Left cardiac atrium (tissue), 4 donors: ENCODE results near the gene PEPD. TPM values are rescaled to one million over a fixed set of nuclear protein-coding genes. Genes with fewer than 3 reads are reported as not detected.

Experiments used
- ATAC-seq, 2 donors: fragments of 200-7000 bp; cut with Tn5 transposase; one replicate each; pipeline ENCODE4 v1.9.1; 2020; ENCODE audit warnings: mild to moderate bottlenecking in 2 of 2, moderate library complexity in 2 of 2
- DNase-seq: peaks from one replicate; pipeline ENCODE4 v3.0.0-alpha.2; 2020
- intact Hi-C, 2 donors: fragments of 100-400 bp; cut with DNase I; formaldehyde crosslinking; loops; one replicate each; pipeline versions ENCODE4 v1.14.1 to v1.15.1; 2022 to 2023
- total RNA-seq, 2 donors: library from RNA; stranded (reverse); fragmentation: NEBNext Ultra II Directional; extraction: Animal tissue kit (Norgen Biotek cat#: 25700); gene quantifications; one replicate each; pipeline ENCODE4 v1.2.1, GENCODE V29; 2021
- donor health status: DM: no; HTN: yes; CAD: no.
- donor health status: DM: no; HTN: yes; CAD: no; lungs with severe emphysema.
- donor health status: DM: yes; HTN: yes; CAD: no.
- donor health status: Dilated cardiomyopathy.

Gene PEPD
- total RNA-seq, 2 donors from 2014 or later: 40.3 to 51.7 TPM

DNA sequence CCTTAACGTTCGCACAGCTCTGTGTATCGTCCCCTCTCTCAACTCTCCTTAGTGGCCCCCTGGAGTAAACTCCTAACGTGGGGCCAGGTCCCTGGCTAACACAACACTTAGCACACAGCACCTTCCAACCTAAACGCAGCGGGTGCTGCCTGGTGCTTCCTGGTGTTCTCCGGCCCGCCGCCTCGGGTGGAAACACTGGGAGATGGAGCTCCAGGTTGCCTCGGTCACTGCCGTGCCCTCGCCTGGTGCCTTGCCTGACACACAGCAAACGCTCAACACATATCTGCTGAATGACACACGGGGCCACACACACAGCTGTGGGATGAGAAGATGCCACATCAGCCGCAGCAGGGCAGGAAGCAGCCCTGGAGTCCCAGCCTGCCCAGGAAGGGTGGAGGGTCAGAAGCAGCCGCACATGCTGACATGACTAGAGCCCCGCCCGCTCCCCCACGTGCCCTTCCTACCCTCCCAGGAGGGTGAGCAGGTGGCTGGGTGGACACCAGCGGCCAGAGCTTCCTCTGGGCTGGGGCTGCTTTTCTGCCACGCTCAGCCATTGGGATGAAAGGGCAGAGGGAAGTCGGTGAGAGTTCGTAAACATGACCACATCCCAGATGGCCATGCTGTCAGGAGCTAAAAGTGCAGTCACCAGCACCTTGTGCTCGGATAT lies 6.6 kb downstream of the PEPD start:
- ATAC-seq (peak; percentile 20 to 59), DNase-seq (no peak)
- intact Hi-C loops: no loop called here

DNA sequence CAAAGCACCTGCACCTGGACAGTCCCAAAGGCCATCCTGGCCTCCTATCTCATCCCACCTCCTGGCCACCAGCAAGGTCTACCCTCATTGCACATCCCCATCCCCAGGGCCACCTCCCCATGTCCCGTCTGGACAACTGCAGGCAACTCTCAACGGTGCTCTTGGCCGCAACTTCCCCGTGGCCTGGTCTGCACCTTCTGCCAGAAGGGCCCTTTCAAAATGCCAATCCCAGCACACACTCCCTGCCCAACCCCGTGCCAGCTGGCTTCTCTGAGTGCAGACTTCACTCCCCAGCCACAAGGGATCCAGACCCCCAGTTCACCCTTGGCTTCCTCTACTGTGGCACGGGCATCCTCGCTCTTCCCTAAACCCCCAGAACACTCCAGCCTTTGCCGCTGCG lies 8.2 kb downstream of the PEPD start:
- intact Hi-C loops: no loop called here
- DNase-seq (no peak), ATAC-seq (no peak)

DNA sequence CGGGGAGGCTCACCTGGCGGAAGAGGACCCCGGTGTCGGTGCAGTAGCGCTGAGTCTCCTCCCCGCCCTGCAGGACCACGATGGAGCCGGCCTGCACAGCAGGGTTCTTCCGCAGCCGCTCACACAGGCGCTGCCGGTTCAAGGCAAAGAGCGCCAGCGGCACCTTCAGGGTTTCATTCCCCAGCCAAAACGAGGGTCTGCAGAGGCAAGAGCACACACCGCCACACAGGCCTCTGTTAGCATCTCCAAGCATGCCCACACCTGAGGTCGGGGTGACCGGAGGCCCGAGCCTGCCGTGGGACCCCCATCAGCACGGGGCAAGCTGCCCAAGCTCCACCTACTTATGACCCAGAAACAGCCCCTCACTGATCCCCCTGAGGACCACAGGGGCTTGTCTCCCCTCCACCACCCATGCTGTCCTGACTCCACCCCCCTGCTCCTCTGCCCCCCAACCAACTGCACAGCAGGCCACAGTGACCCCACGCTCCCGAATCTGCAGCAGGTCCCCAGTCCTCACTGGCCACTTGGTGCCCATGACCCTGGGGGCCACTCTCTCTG lies 8.9 kb downstream of the PEPD start:
- DNase-seq (no peak), ATAC-seq (no peak)
- intact Hi-C loops: no loop called here

DNA sequence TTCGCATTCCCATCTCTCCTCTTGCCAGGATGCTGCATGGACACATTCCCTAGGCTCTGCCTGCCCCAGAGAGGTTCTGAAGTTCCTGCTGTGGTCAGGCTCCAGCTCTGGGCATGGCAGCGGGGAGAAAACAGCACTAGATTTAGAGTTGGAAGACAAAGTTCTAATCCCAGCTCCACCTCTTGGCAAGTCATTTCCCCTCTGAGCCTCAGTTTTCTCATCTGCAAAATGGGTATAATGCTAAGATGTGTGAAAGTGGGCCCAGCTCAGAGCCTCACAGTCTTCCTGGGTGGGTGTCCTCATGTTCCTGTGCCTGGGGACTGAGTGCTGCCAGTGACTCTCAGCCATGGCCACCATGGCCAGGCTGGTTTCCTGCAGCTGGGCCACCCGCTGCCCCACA lies 9.6 kb downstream of the PEPD start:
- intact Hi-C loops: no loop called here
- DNase-seq (no peak), ATAC-seq (no peak)

DNA sequence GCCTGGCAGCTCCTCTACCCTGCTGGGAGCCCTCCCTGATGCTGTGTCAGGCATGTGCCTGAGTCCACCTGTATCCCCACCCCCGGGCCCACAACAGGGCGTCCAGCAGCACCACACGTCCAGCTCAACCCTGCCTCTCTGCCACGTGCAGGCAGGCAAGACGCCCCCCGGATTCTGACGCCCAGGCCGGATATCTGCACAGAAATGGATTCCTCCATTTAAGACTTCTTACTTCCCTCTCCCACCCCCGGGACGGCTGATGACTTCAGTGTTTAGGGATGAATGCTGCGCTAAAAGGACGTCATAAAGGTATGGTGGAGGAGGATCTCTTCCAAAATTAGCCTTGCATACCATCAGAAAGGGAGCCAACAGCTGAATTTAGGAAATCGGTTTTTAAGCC lies 10.2 kb downstream of the PEPD start:
- intact Hi-C loops: no loop called here
- DNase-seq (no peak), ATAC-seq (no peak)

DNA sequence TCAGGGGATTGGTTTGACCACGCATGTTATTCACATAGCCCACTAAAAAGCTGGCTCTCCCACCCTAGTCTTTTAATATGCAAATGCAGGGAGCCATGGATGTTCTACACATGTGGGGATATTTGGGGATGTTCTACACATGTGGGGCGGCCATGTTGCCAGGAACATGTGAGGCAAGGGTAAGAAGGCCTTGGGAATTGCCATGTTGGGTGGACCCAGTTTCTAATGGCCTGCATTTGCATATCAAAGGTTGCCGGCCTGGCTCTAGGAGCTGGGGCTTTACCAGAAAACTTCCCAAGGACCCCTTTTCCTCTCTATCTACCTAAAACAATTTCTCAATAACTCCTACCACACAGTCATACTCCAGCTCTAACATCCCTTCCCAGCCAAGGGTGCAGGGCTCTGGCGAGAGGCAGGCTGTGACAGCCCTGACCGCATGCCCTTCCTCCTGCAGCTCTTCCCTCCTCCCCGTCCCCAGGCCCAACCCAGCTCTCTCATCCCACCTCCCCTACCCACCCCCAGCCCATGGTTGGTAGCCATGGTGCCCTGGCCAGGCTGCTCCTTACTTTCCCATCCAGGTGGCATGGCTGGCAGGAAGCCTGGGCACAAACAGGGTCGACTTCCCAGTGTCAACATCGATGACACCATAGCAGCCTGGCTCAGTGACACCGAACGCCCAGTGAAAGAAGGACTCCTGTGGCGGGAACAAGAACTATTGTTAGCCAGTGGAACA lies 11.0 kb downstream of the PEPD start:
- intact Hi-C loops: no loop called here
- ATAC-seq (no peak), DNase-seq (no peak)

DNA sequence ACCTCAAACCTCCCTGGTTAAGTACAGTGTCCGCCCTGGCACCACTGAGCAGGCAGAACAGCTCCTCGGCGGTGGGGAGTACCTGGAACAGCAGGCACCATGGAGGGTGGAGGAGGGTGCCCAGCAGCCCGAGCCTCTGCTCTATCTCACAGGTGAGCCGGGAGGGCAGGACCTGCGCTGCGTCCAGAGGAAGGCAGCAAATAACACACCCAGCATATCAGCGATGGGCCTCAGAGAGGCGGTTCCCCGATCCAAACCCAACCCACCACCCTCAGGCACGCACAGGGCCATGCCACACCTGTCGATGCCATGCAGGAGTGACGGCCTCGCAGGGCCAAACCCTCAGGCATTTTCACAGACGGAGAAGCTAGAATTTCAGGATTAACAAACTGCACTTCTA lies 11.8 kb downstream of the PEPD start:
- intact Hi-C loops: no loop called here
- no peak for ATAC-seq
- no peak for DNase-seq

DNA sequence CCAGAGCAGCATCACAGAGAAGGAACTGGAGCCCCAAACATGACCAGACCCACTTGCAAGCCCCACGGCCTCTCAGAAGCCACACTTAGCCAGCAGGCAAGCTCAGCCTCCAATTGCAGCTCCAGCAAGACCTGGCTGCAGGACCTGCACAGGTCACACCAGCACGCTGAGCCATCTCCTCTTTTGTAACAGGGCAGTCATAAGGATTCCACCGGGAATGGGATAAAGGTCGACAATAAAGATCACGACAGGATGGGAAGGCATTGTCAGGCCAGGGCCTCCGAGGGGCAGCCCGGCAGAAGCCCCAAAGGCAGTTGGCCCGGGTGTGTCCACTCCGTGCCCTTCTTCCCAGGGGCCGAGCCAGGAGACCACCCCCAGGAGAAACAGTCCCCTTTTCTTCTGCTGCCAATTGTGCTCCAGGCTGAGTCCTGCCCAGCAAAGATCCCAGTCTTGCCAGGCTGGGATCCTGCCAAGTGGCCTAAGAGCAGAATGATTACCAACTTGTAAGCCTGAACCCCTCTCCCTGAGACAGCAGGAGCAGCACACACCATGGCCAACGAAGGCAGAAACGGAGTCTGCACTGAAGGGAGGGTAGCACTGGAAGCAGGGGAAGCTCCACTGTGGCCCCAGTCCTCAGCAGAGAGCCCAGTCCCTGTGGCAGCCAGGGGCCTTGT lies 12.5 kb downstream of the PEPD start:
- DNase-seq (no peak), ATAC-seq (no peak)
- intact Hi-C loops: no loop called here

DNA sequence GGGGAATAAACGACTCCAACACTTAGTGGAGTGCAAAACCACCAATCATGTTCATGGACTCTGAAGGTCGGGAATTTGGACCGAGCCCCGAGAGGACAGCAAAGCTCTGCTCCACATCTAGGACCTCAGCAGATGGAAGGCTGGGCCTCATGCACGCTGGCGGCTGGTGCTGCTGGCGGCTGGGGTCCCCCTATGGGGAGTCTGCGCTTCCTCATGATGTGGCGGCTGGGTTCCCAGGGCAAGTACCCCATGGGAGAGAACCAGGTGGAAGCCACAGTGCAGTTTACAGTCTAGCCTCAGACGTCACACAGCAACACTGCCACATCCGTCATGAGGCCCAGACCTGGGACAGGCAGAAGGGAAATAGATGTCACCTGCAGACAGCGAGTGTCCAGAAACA lies 13.2 kb downstream of the PEPD start:
- ATAC-seq (no peak), DNase-seq (no peak)
- intact Hi-C loops: no loop called here

DNA sequence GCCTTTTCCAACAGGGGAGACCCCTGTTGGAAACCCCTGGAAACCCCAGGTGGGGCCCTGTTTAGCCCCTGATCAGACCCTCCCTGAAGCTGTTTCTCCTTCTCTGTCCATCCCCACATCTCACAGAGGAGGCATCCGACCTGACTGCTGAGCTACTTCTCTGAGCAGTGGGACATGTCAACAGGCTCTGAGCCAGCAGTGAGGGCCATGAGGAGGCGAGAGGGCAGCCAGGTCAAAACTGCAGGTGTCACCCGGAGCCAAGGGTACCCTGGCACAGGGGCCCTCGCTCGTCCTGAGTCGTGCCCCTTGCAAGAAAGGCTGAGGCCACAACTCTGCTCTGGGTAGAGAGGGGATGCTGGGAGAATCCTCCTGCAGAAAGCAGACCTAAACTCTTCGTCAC lies 13.6 kb downstream of the PEPD start:
- no peak for DNase-seq
- intact Hi-C loops: no loop called here
- ATAC-seq: no peak

DNA sequence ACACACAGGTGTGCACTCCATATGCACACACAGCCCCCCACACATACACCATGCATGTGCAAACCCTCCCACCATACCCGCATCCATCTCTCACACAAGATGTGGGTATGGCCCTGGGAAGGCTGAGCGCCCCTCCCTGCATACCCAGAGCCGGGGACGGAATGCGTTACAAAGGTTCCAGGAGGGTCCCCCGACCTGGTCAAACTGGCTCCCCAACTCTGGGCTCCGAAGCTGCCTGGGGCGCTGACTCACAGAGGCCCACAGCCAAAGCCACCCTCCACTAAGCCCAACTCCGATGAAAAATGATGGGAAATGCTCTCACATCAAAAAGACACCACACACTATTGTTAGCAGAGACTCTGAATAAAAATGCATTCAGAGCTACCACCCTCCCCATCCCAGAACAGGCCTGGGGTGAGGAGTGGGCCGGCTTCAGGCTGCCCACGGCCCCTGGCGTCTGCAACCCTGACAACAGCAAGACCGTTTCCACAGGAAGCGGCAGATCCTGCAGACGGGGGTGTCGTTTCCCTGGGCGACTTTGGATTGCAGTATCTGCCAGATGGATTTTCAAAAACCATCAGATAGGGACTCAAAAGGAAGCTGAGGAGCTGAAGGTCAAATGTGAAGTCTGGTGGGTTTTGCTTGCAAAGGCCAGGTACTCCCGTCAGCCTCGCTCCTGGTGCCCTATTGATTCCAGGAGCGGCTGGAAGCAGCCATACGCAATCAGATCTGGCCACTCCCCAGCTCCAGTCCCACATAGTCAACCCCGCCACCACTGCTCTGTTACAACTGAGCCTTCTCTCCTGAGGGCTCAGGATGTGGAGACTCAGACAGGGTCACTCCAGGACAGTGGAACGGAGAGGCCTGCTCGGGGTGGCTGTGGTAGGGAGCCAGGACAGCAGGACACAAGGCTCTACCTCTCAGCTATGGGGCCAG lies 14.3 kb downstream of the PEPD start:
- ATAC-seq (peak; percentile 23 to 64), DNase-seq (no peak)
- intact Hi-C loops: no loop called here

DNA sequence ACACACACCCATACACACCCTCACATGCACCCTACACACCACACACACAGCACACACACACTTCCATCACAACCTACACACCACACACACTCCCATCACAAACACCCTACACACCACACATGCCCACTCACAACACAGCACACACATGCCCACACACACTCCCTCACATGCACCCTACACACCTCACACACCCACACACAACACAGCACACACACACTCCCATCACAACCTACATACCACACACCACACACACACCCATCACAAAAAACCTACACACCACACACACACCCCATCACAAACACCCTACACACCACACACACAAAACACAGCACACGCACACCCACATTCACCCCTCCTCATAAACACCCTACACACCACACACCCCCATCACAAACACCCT lies 15.1 kb downstream of the PEPD start:
- intact Hi-C loops: no loop called here
- ATAC-seq: no peak
- DNase-seq: no peak

DNA sequence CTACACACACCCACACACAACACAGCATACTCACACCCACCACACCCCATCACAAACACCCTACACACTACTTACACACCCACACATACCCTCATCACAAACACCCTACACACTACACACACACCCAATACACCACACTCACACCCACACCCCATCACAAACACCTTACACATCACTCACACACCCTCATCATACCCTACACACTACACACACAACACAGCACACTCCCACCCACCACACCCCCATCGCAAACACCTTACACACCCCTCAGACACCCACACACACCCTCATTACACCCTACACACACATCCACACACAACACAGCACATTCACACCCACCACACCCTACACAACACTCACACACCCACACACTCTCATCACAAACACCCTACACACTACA lies 15.8 kb downstream of the PEPD start:
- DNase-seq: no peak
- no peak for ATAC-seq
- intact Hi-C loops: no loop called here

DNA sequence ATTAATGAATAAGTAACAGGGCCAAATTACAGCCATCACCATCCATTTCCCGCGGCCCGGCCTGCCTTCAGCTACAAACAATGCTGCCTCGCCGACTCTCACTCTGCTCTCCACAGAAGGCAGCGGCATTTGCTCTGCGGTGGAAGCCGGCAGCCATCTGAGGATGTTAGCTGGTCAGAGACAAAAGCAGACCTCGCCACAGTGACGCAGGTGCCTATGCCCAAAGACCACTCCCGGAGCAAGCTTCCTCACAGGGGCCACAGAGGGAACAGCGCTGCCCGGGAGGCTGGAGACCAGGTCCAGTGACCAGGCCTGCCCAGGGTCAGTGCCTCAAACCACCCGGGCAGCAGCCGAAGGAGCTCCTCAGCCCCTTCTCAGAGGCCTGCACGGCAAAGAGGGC lies 16.4 kb downstream of the PEPD start:
- ATAC-seq: no peak

DNA sequence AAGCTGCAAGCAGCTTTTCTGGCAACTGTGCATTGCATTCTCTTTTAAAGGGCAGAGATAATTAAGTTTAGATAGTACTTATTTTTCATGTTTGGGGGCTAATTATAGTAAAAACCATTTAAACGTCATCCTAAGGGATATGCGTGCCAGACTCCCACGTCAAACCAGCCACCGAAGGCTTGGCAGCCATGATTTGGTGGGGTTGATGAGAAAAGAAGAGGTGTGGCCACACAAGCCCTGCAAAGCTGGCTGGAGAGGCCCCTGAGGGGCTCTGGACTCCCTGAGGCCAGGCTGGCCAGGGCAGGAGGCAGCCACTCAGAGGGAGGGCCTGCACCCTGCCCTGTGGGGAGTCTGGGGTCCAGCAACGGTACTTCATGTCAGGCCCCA lies 17.5 kb downstream of the PEPD start:
- ATAC-seq (no peak), DNase-seq (no peak)
- intact Hi-C loops: no loop called here

More for the DNA sequence above, 16.4 kb downstream of the PEPD start:
- intact Hi-C loops: no loop called here
- DNase-seq: no peak

DNA sequence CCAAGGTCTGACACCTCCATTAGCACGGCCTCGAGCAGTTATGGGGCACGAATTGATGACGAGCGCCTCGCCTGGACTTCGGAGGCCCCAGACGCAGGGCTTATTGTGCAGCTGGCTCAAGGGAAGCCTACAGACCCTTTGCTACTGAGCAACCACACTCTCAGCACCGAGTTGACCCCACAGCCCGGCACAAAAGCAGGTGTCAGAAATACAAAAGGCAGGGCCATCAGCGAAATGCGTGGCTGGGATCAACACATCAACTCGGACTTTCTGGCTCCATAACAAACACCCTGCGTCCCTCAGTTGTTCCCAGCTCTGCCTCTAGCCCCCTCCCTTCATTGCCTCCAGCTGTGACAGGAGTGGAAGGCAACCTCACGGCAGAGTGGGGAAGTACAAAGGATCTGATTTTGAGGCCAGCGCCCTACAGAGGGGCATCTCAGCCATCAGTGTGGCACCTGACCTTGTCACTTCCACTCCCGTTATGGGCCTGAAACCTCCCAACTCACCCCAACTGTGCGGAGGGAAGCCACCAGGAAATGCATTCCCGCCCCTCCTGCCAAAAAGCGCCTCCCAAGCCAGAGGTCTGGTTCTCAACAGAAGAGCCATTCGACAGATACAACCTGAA lies 18.0 kb downstream of the PEPD start:
- DNase-seq (no peak), ATAC-seq (no peak)
- intact Hi-C loops: no loop called here

DNA sequence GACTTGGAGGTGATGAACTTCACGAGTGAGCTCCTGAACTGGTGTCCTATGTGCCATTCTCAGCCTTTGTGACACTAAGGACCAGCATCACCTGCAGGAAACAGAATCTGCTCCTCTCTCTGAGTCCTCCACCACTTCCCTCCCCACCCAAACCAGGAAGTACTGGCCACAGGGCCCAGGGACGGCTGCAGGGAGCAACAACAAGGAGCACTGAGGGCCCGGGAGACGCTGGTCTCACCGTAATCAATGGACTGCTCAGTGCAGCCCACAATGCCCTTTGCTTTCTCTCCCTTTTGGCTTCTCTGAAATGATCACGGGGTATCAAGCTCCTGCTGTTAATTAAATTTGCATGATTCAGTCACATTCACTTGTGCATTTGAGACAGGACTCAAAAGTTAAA lies 18.6 kb downstream of the PEPD start:
- intact Hi-C loops: no loop called here
- ATAC-seq (no peak), DNase-seq (no peak)

DNA sequence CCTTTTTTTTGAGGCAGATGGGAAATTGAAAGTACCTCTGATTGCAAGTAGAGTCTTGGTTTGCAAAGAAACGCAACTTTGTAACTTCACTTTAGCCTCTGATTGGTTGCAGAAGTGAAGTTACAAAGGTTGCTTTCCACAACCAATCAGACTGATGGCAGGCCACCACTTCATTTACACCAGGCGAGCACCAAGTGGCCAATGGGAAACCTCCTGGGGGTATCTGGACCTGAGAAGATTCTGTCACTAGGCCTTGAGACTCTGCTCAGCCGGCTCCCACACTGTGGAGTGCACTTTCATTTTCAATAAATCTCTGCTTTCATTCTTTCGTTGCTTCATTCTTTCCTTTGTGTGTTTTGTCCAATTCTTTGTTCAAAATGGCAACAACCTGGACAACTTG lies 19.1 kb downstream of the PEPD start:
- DNase-seq (no peak), ATAC-seq (no peak)
- intact Hi-C loops: no loop called here
